ENCODE measurements around the gene EBF4.
"Not testable (repeated sequence)": the region's sequence is repeated elsewhere in the genome, so short reads cannot be mapped to it uniquely, and the experiment has no call there.

Gene EBF4

GRCh38 chr20:2672446-2672845, 20.1 kb upstream of the EBF4 start:
- no peak for DNase-seq (ENCODE audit: extremely low read depth in 1 of 2, low read depth in 1 of 2)

- no peak for DNase-seq (ENCODE audit: extremely low read depth in 1 of 2, low read depth in 1 of 2)
Observed at GRCh38 chr20:2673453-2673852, 19.1 kb upstream of the EBF4 start.

GRCh38 chr20:2680046-2680445, 12.5 kb upstream of the EBF4 start:
- no peak for DNase-seq (ENCODE audit: extremely low read depth in 1 of 2, low read depth in 1 of 2)

GRCh38 chr20:2682040-2682439, 10.5 kb upstream of the EBF4 start:
- DNase-seq (ENCODE audit: extremely low read depth in 1 of 2, low read depth in 1 of 2) = not testable (repeated sequence)

- not testable (repeated sequence) for DNase-seq (ENCODE audit: extremely low read depth in 1 of 2, low read depth in 1 of 2)
Observed at GRCh38 chr20:2684817-2685216, 7.8 kb upstream of the EBF4 start.

- DNase-seq (ENCODE audit: extremely low read depth in 1 of 2, low read depth in 1 of 2) = no peak
Observed at GRCh38 chr20:2687514-2687913, 5.1 kb upstream of the EBF4 start.

GRCh38 chr20:2688041-2688591, 4.5 kb upstream of the EBF4 start:
- peak; percentile 36 to 58 for DNase-seq (ENCODE audit: extremely low read depth in 1 of 2, low read depth in 1 of 2)

- DNase-seq (ENCODE audit: extremely low read depth in 1 of 2, low read depth in 1 of 2) = no peak
Observed at GRCh38 chr20:2690213-2690612, 2.4 kb upstream of the EBF4 start.

GRCh38 chr20:2690718-2691117, 1.9 kb upstream of the EBF4 start:
- no peak for DNase-seq (ENCODE audit: extremely low read depth in 1 of 2, low read depth in 1 of 2)

- no peak for DNase-seq (ENCODE audit: extremely low read depth in 1 of 2, low read depth in 1 of 2)
Observed at GRCh38 chr20:2691127-2691526, 1.5 kb upstream of the EBF4 start.

GRCh38 chr20:2691663-2692035, 931 bp upstream of the EBF4 start:
- no peak for DNase-seq (ENCODE audit: extremely low read depth in 1 of 2, low read depth in 1 of 2)

GRCh38 chr20:2692886-2693285, 306 bp downstream of the EBF4 start:
- no peak for DNase-seq (ENCODE audit: extremely low read depth in 1 of 2, low read depth in 1 of 2)

GRCh38 chr20:2693286-2694007, 867 bp downstream of the EBF4 start:
- DNase-seq (ENCODE audit: extremely low read depth in 1 of 2, low read depth in 1 of 2) = no peak

GRCh38 chr20:2694008-2694471, 1.5 kb downstream of the EBF4 start:
- DNase-seq (ENCODE audit: extremely low read depth in 1 of 2, low read depth in 1 of 2) = no peak

- DNase-seq (ENCODE audit: extremely low read depth in 1 of 2, low read depth in 1 of 2) = no peak
Observed at GRCh38 chr20:2694519-2694918, 1.9 kb downstream of the EBF4 start.

- DNase-seq (ENCODE audit: extremely low read depth in 1 of 2, low read depth in 1 of 2) = no peak
Observed at GRCh38 chr20:2695206-2695983, 2.8 kb downstream of the EBF4 start.

- DNase-seq (ENCODE audit: extremely low read depth in 1 of 2, low read depth in 1 of 2) = not testable (repeated sequence)
Observed at GRCh38 chr20:2695984-2696525, 3.5 kb downstream of the EBF4 start.

- no peak for DNase-seq (ENCODE audit: extremely low read depth in 1 of 2, low read depth in 1 of 2)
Observed at GRCh38 chr20:2696646-2697045, 4.1 kb downstream of the EBF4 start.

GRCh38 chr20:2697768-2698167, 5.2 kb downstream of the EBF4 start:
- DNase-seq (ENCODE audit: extremely low read depth in 1 of 2, low read depth in 1 of 2) = no peak

- no peak for DNase-seq (ENCODE audit: extremely low read depth in 1 of 2, low read depth in 1 of 2)
Observed at GRCh38 chr20:2698186-2698817, 5.7 kb downstream of the EBF4 start.

- no peak for DNase-seq (ENCODE audit: extremely low read depth in 1 of 2, low read depth in 1 of 2)
Observed at GRCh38 chr20:2698912-2699311, 6.3 kb downstream of the EBF4 start.

Measured in activated CD8-positive, alpha-beta memory T cell treated with anti-CD3 and anti-CD28 coated beads for 1 hour (primary cell).